KOPT-K1 (cell line): ENCODE results near the gene JAZF1.

ENCODE experiments used
- H3K27ac ChIP-seq: fragments of 200-600 bp; sonication (generic); 2 replicates; pipeline ENCODE4 v1.5.1; 2016; ENCODE audit warnings: antibody characterized with exemption, mild to moderate bottlenecking, low read depth, low read length; ENCODE audit not compliant: poor library complexity, severe bottlenecking
- H3K36me3 ChIP-seq: fragments of 200-600 bp; sonication (generic); 2 replicates; pipeline ENCODE4 v1.5.1; 2017; ENCODE audit warnings: antibody characterized with exemption, mild to moderate bottlenecking, low read length, moderate library complexity; ENCODE audit not compliant: insufficient read depth
- H3K9me3 ChIP-seq: fragments of 200-600 bp; sonication (generic); 2 replicates; pipeline ENCODE4 v1.5.1; 2017; ENCODE audit warnings: antibody characterized with exemption, low read length, mild to moderate bottlenecking; ENCODE audit not compliant: insufficient read depth, poor library complexity, severe bottlenecking

The JAZF1 gene

GRCh38 chr7:27955011-27955410 lies 225.6 kb downstream of the JAZF1 start:
- H3K9me3 ChIP-seq = no peaks in the 10 kb centered on the region
- H3K36me3 ChIP-seq = no peaks in the 10 kb centered on the region
- H3K27ac ChIP-seq = no peak overlapping the region

GRCh38 chr7:27953777-27954176 lies 226.8 kb downstream of the JAZF1 start:
- H3K9me3 ChIP-seq = no peaks in the 10 kb centered on the region
- no peaks in the 10 kb centered on the region for H3K36me3 ChIP-seq
- H3K27ac ChIP-seq = no peak overlapping the region

GRCh38 chr7:27953361-27953760 lies 227.2 kb downstream of the JAZF1 start:
- Histone ChIP-seq H3K9me3 (no peaks in the 10 kb centered on the region), H3K27ac (no peak overlapping the region), H3K36me3 (no peaks in the 10 kb centered on the region)

- Histone ChIP-seq H3K27ac (no peak overlapping the region), H3K9me3 (no peaks in the 10 kb centered on the region), H3K36me3 (no peaks in the 10 kb centered on the region)
These were observed 227.9 kb downstream of the JAZF1 start for GRCh38 chr7:27952456-27953285.

GRCh38 chr7:27950123-27950522 lies 230.5 kb downstream of the JAZF1 start:
- Histone ChIP-seq H3K36me3 (no peaks in the 10 kb centered on the region), H3K9me3 (no peaks in the 10 kb centered on the region), H3K27ac (no peak overlapping the region)

GRCh38 chr7:27948861-27949260 lies 231.7 kb downstream of the JAZF1 start:
- H3K9me3 ChIP-seq = no peaks in the 10 kb centered on the region

GRCh38 chr7:27947586-27948278 lies 232.9 kb downstream of the JAZF1 start:
- H3K9me3 ChIP-seq = no peaks in the 10 kb centered on the region
- no peak overlapping the region for H3K27ac ChIP-seq

More at GRCh38 chr7:27948861-27949260, 231.7 kb downstream of the JAZF1 start:
- H3K27ac ChIP-seq = no peak overlapping the region
- H3K36me3 ChIP-seq = no peaks in the 10 kb centered on the region

GRCh38 chr7:27946351-27946750 lies 234.2 kb downstream of the JAZF1 start:
- no peaks in the 10 kb centered on the region for H3K9me3 ChIP-seq
- no peaks in the 10 kb centered on the region for H3K36me3 ChIP-seq
- no peak overlapping the region for H3K27ac ChIP-seq

More at GRCh38 chr7:27947586-27948278, 232.9 kb downstream of the JAZF1 start:
- no peaks in the 10 kb centered on the region for H3K36me3 ChIP-seq

GRCh38 chr7:27945058-27945795 lies 235.4 kb downstream of the JAZF1 start:
- no peaks in the 10 kb centered on the region for H3K36me3 ChIP-seq
- no peak overlapping the region for H3K27ac ChIP-seq

GRCh38 chr7:27944643-27945042 lies 236.0 kb downstream of the JAZF1 start:
- Histone ChIP-seq H3K36me3 (no peaks in the 10 kb centered on the region), H3K9me3 (no peaks in the 10 kb centered on the region), H3K27ac (no peak overlapping the region)

More at GRCh38 chr7:27945058-27945795, 235.4 kb downstream of the JAZF1 start:
- no peaks in the 10 kb centered on the region for H3K9me3 ChIP-seq

GRCh38 chr7:27943241-27943640 lies 237.4 kb downstream of the JAZF1 start:
- H3K27ac ChIP-seq = no peak overlapping the region
- no peaks in the 10 kb centered on the region for H3K9me3 ChIP-seq
- no peaks in the 10 kb centered on the region for H3K36me3 ChIP-seq

GRCh38 chr7:27942711-27943110 lies 237.9 kb downstream of the JAZF1 start:
- Histone ChIP-seq H3K36me3 (no peaks in the 10 kb centered on the region), H3K27ac (no peak overlapping the region), H3K9me3 (no peaks in the 10 kb centered on the region)

GRCh38 chr7:27941522-27941921 lies 239.1 kb downstream of the JAZF1 start:
- H3K9me3 ChIP-seq = no peaks in the 10 kb centered on the region
- no peak overlapping the region for H3K27ac ChIP-seq
- H3K36me3 ChIP-seq = no peaks in the 10 kb centered on the region

- H3K36me3 ChIP-seq = no peaks in the 10 kb centered on the region
- H3K27ac ChIP-seq = no peak overlapping the region
- no peaks in the 10 kb centered on the region for H3K9me3 ChIP-seq
These were observed 240.3 kb downstream of the JAZF1 start for GRCh38 chr7:27940341-27940740.

- H3K9me3 ChIP-seq = no peaks in the 10 kb centered on the region
- no peak overlapping the region for H3K27ac ChIP-seq
- no peaks in the 10 kb centered on the region for H3K36me3 ChIP-seq
These were observed 240.7 kb downstream of the JAZF1 start for GRCh38 chr7:27939893-27940292.
